C4-2B (cell line): ENCODE measurements around the gene MED13.

ENCODE experiments used
- ZFX ChIP-seq: fragments of 450-650 bp; IDR thresholded peaks from 2 replicates; pipeline ENCODE4 v1.6.1; 2017
- TF ChIP-seq, protein P1 (sequence below): fragments of 450-650 bp; conservative IDR thresholded peaks from 2 replicates; pipeline ENCODE4 v1.5.1; 2017; ENCODE audit warnings: mild to moderate bottlenecking

DNA sequence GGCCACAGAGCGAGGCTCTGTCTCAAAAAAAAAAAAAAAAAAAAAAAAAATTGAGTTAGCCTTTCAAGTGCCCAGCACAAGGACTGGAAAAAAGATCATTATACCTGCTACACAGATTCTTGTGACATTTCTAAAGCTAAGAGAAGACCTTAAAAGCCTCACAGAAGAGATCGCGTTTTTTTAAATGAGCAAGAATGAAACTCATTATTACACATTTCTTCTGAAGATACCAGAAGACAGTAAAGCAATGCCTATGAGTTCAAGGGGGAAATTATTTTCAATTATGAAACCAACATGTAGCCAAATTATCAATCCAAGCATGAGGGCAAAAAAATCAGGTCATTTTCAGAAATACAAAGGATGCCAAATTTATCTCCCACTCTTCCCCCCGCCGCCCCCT is 56.8 kb downstream of the MED13 start:
- TF ChIP-seq, protein P1, sequence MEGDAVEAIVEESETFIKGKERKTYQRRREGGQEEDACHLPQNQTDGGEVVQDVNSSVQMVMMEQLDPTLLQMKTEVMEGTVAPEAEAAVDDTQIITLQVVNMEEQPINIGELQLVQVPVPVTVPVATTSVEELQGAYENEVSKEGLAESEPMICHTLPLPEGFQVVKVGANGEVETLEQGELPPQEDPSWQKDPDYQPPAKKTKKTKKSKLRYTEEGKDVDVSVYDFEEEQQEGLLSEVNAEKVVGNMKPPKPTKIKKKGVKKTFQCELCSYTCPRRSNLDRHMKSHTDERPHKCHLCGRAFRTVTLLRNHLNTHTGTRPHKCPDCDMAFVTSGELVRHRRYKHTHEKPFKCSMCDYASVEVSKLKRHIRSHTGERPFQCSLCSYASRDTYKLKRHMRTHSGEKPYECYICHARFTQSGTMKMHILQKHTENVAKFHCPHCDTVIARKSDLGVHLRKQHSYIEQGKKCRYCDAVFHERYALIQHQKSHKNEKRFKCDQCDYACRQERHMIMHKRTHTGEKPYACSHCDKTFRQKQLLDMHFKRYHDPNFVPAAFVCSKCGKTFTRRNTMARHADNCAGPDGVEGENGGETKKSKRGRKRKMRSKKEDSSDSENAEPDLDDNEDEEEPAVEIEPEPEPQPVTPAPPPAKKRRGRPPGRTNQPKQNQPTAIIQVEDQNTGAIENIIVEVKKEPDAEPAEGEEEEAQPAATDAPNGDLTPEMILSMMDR: no peak
- TF ChIP-seq ZFX: no peak
